A204.1 (cell line): ENCODE measurements around the gene STRIP2.
"Not testable (repeated sequence)": the region's sequence is repeated elsewhere in the genome, so short reads cannot be mapped to it uniquely, and the experiment has no call there.

ENCODE experiments used
- FAIRE-seq: peaks from 2 replicates; lab custom pipeline; 2012; peaks lifted over from hg19 to GRCh38; lab: Jason Lieb, UNC

STRIP2 gene

GRCh38 chr7:129494041-129494440 lies 59.8 kb downstream of the STRIP2 start:
- FAIRE-seq = no peak

DNA sequence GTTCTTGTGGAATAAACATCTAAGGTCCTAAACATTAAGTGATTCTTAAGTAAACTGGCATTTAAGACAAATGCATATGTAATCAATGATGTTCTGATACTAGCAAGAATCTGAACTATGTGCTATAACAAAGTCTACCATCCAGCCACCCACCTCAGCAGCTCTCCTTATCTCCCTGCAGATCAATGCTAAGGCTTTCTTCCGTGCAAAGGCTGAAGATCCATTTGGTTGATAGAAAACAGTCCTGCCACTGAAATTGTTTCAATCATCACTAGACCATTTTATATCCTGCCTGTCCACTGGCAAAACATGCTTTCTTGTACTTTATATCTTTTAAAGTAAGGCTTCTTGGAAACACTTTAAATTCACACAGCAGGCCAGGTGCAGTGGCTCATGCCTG lies 61.8 kb downstream of the STRIP2 start:
- FAIRE-seq = no peak

- FAIRE-seq = no peak
These were observed 62.4 kb downstream of the STRIP2 start for GRCh38 chr7:129496653-129497052.

DNA sequence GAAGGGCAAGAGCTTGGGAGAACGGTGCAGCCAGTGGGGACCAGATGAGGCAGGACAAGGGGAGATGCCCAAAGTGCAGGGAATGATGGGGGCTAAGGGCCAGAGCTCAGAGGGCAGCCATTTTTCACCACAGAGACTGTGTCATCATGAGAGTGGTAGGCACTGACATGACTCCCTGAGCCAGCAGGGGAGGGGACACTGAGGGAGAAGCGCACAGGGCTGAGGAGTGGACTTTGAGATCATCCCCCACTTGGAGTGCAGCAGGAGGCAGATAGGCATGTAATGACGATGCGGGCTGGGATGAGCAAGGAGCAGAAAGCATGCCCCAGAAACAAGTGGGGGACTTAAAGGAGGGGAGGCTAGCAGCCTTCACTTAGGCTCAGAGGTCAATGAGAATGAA lies 62.9 kb downstream of the STRIP2 start:
- FAIRE-seq = no peak

- no peak for FAIRE-seq
These were observed 63.8 kb downstream of the STRIP2 start for GRCh38 chr7:129498021-129498420.

GRCh38 chr7:129499999-129500398 lies 65.8 kb downstream of the STRIP2 start:
- no peak for FAIRE-seq

DNA sequence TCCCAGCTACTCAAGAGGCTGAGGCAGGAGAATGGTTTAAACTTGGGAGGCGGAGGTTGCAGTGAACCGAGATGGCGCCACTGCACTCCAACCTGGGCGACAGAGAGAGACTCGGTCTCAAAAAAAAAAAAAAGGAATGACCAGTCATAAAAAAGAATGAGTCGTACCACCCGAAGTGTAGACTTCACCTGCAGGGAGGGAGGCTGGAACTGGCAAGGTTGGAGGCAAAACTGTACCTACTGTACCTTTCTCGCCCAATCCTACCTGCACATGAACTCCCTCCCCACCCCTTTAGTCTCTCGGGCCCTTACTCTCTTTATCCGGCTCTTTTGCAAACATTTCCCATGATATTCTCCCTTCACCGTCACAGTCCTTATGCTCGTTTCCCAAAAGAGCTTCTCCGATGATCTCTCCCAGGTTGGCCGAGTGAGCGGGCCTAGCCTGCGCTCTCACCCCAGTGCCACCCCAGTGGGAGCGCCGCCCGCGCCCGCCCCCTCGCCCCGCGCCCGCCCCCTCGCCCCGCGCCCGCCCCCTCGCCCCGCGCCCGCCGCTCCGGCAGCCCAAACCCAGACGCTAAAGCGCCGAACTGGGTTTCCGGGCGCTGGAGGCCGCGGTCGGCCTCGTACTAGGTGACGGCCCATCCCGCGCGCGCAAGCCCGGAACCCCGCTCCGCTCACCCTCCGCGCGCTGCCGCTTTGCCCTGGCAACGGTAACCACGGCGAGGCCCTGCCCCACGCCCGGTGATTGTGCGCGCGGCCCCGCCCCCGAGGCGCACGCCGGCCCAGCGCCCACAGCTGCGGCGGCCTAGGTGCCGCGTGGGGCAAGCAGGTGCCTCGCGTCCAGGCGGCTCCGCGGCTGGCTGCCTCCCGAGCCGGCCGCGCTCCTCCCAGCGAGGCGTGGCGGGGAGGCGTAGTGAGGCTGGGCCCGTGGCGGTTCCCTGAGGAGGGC lies 67.8 kb downstream of the STRIP2 start, which contains the start of gene SMKR1:
Gene SMKR1, plus strand, starts transcription at position 772 of the 948 bp plus-strand sequence. CDS start 294 bp downstream, outside the sequence.
- FAIRE-seq = no peak

- no peak for FAIRE-seq
These were observed 68.8 kb downstream of the STRIP2 start for GRCh38 chr7:129502708-129503685.

- FAIRE-seq = no peak
These were observed 69.5 kb downstream of the STRIP2 start for GRCh38 chr7:129503725-129504124.

GRCh38 chr7:129512192-129512591 lies 78.0 kb downstream of the STRIP2 start:
- no peak for FAIRE-seq

DNA sequence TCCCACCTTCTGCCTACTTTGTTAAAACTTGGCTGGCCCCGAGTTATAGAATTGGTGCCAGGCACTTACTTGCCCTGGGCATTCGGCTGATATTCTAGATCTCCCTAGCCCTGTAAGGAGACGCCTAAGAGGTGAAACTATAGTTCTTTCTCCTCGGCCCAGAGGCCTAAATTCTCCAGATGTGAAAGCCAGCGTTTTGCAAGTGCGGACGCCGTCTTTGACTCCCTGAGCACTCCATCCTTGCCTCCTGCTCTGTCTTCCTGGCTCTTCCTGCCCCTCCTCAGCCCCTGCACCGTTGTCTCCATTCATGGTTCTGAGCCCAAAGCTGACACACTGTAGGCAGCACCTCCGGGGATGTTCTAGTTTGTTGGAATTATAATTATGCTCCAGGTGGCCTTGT lies 79.3 kb downstream of the STRIP2 start:
- no peak for FAIRE-seq

- FAIRE-seq = no peak
These were observed 80.5 kb downstream of the STRIP2 start for GRCh38 chr7:129514683-129515082.

DNA sequence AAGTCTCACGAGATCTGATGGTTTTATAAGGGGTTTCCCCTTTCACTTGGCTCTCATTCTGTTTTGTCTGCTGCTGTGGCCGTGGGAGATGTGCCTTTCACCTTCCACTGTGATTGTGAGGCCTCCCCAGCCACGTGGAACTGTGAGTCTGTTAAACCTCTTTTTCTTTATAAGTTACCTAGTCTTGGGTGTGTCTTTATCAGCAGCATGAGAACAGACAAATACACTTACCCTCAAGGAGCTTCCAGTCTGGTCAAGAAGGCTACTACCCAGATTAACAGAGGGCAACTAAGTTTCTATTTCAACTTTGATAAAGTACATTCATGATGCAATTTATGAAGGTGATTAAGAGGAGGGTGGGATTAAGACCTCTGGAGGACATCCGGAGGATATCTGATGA lies 81.1 kb downstream of the STRIP2 start:
- FAIRE-seq = no peak

GRCh38 chr7:129517931-129518330 lies 83.7 kb downstream of the STRIP2 start:
- FAIRE-seq = no peak

DNA sequence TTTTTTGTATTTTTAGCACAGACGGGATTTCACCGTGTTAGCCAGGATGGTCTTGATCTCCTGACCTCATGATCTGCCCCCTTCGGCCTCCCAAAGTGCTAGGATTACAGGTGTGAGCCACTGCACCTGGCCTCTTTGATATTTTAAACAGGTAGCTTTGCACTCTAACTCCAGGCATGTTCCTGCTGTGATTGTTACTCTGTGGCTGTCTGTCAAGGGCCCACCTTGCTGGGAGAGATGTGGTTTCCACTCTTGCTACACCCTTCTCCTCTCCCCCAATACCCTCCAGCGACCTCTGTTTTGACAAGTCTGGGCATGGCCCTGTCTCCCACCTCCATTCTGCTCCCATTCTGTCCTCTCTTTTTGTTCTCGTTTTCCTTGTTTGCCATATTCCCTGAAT lies 85.2 kb downstream of the STRIP2 start:
- no peak for FAIRE-seq

GRCh38 chr7:129522088-129522970 lies 88.1 kb downstream of the STRIP2 start:
- FAIRE-seq = no peak

DNA sequence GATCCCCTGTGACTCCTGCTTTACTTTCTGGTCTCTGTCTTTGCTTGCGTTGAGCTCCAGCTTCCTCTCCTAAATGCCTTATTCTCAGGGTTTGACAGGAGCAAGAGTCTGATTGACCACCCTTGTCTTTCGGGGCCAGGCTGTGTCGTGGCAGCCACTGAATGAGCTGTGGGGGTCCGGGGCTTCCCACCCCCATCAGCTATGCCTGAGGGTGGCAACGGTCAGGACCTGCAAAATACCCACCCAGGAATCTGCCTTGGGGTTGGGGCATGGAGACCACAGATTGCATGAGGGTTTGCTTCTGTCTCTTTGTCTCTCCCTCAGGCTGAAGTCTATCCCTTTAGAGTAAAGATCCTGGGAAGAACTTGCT lies 88.7 kb downstream of the STRIP2 start:
- FAIRE-seq = no peak

DNA sequence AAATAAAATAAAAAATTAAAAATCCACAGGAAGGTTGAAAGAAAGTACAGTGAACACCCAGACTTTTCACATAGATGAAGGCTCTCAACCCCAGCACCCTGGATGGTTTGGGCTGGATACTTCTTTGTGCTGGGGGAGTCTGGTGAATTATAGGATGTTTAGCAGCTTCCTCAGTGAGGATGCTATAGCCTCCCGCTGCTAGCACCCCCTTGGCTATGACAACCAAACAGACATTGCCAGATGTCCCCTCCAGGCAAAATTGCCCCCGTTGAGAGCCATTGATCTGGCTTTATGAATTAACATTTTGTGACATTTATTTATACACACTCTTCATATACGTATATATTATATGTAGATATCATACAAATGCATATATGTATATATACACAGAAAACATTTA lies 89.7 kb downstream of the STRIP2 start:
- FAIRE-seq = no peak

GRCh38 chr7:129524405-129524804 lies 90.2 kb downstream of the STRIP2 start:
- FAIRE-seq = not testable (repeated sequence)

DNA sequence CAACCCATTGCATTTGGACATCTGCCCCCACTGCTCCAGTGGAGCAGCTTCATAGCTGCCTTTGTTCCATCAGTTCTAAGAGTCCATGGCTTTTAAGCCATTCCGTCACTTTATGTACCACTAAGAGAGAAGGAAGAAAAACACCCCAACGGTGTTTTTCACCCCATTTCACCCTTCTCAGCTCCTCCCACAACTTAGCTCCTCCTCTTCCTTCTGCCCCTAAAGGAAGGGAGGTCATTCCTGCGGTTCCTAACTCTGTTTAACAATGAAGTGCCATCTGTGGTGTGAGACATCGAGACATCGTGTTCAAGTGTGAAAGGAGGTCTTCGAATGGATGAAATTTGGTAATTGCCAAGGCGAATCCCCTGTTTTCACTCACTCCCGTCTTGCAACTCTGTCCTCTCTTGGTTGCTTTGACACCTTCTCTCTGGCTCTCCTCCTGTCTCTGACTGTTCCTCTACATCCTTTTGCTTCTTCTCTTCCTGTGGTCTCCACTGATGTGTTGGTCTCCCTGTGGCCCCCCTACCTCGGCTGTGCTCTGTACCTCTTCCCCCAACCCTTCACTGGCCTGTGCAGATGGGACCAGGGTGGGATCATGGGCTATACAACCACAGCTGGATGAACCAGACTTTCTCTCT lies 91.1 kb downstream of the STRIP2 start:
- FAIRE-seq = no peak

DNA sequence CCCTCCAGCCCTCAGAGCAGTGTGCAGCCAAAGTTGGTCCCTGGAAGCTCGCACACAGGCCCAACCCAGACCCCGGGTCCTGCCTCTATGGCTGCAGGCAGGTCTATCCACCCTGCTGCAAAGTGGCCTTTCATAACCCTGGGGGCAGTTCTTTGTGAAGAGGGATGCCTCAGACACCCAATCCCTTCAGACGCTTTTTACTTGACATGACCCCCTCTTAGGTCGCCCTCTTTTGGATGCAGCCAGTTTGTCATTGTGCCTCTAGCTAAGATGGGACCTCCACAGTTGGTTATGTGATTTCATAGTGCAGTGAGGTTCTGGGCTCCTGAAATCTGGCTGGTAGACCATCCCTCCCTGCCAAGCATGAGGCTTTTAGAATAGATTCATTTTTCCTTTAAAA lies 95.4 kb downstream of the STRIP2 start:
- no peak for FAIRE-seq
